Left renal pelvis (tissue), 4 donors: ENCODE results near the gene ZNF506. TPM values are rescaled to one million over a fixed set of nuclear protein-coding genes. Genes with fewer than 3 reads are reported as not detected.
"Not testable (repeated sequence)": the region's sequence is repeated elsewhere in the genome, so short reads cannot be mapped to it uniquely, and the experiment has no call there.

ENCODE experiments used
- DNase-seq, 4 donors: peaks; one replicate each; pipeline ENCODE4 v3.0.0-alpha.2; 2013; ENCODE audit warnings: low read depth in 4 of 4, low spot score in 3 of 4
- polyA plus RNA-seq, 4 donors: library from polyadenylated mRNA; unstranded; fragments of 120-200 nt; gene quantifications; one replicate each; pipeline ENCODE4 v1.2.1, GENCODE V29; 2013; ENCODE audit not compliant: insufficient read length in 4 of 4

The ZNF506 gene
- 10 to 100 TPM; 29.0 to 36.0 (median 32.6) TPM for polyA plus RNA-seq

GRCh38 chr19:19821366-19821951 is at the start of gene ZNF506:
Gene ZNF506 (minus strand): TSS chr19:19821750. CDS start chr19:19821603, 147 bp downstream.
- DNase-seq = peak; percentile 96 to 98 (median 97)

- DNase-seq = not testable (repeated sequence)
Observed at GRCh38 chr19:19870086-19870485, 48.5 kb upstream of the ZNF506 start.

- peak in 3 of 4 donors; percentile 25 to 38 (median 30) for DNase-seq
Observed at GRCh38 chr19:19866611-19867248, 45.2 kb upstream of the ZNF506 start.

- peak; percentile 89 to 96 (median 95) for DNase-seq
Observed at GRCh38 chr19:19865750-19866610, 44.4 kb upstream of the ZNF506 start, which contains the start of gene ZNF253. Gene ZNF253 (plus strand): TSS chr19:19865882. CDS start chr19:19865997, 115 bp downstream.

- peak; percentile 58 to 79 (median 59) for DNase-seq
Observed at GRCh38 chr19:19860756-19861390, 39.3 kb upstream of the ZNF506 start.

GRCh38 chr19:19858751-19859150 is 37.2 kb upstream of the ZNF506 start:
- no peak for DNase-seq

GRCh38 chr19:19851740-19852139 is 30.2 kb upstream of the ZNF506 start:
- not testable (repeated sequence) for DNase-seq

- no peak for DNase-seq
Observed at GRCh38 chr19:19849056-19849455, 27.5 kb upstream of the ZNF506 start.

GRCh38 chr19:19847781-19848180 is 26.2 kb upstream of the ZNF506 start:
- no peak for DNase-seq

GRCh38 chr19:19835560-19836038 is 14.0 kb upstream of the ZNF506 start:
- no peak for DNase-seq

- DNase-seq = no peak
Observed at GRCh38 chr19:19826875-19827274, 5.3 kb upstream of the ZNF506 start.

- DNase-seq = no peak
Observed at GRCh38 chr19:19823916-19824315, 2.4 kb upstream of the ZNF506 start.

- DNase-seq = peak in 2 of 4 donors; percentile 3 to 8
Observed at GRCh38 chr19:19821976-19822375, 426 bp upstream of the ZNF506 start.

- no peak for DNase-seq
Observed at GRCh38 chr19:19820774-19821320, 703 bp downstream of the ZNF506 start.

- no peak for DNase-seq
Observed at GRCh38 chr19:19817357-19817756, 4.2 kb downstream of the ZNF506 start.

GRCh38 chr19:19816679-19817078 is 4.9 kb downstream of the ZNF506 start:
- DNase-seq = no peak

GRCh38 chr19:19811999-19812398 is 9.6 kb downstream of the ZNF506 start:
- not testable (repeated sequence) for DNase-seq

- no peak for DNase-seq
Observed at GRCh38 chr19:19805480-19805879, 16.1 kb downstream of the ZNF506 start.

GRCh38 chr19:19788015-19788414 is 33.5 kb downstream of the ZNF506 start:
- no peak for DNase-seq

- DNase-seq = not testable (repeated sequence)
Observed at GRCh38 chr19:19785476-19785875, 36.1 kb downstream of the ZNF506 start.
